Measurements from ENCODE around the gene OVCH2. TPM values are rescaled to one million over a fixed set of nuclear protein-coding genes. Genes with fewer than 3 reads are reported as not detected.

Gene OVCH2
- total RNA-seq, 2 donors from 2014 or later, result not detected

- DNase-seq, result no peak
- no peaks in the 10 kb centered on the region for H3K27me3 ChIP-seq
- H3K27ac ChIP-seq, result no peak overlapping the region
- H3K36me3 ChIP-seq (replicated peaks in 1 of 2; ENCODE audit: insufficient read depth in 1 of 2, low read depth in 2 of 2), result peaks cover 0 to 13% of the 10 kb centered on the region in 2 donors
- no peaks in the 10 kb centered on the region for H3K9me3 ChIP-seq
- H3K4me1 ChIP-seq, result peaks cover 6% of the 10 kb centered on the region
- 87 to 90% methylated on average over 2 of the region's 2 CpGs for WGBS, 2 donors
- no peak overlapping the region for H3K4me3 ChIP-seq
- ATAC-seq, result no peak
- TF ChIP-seq, protein P1, sequence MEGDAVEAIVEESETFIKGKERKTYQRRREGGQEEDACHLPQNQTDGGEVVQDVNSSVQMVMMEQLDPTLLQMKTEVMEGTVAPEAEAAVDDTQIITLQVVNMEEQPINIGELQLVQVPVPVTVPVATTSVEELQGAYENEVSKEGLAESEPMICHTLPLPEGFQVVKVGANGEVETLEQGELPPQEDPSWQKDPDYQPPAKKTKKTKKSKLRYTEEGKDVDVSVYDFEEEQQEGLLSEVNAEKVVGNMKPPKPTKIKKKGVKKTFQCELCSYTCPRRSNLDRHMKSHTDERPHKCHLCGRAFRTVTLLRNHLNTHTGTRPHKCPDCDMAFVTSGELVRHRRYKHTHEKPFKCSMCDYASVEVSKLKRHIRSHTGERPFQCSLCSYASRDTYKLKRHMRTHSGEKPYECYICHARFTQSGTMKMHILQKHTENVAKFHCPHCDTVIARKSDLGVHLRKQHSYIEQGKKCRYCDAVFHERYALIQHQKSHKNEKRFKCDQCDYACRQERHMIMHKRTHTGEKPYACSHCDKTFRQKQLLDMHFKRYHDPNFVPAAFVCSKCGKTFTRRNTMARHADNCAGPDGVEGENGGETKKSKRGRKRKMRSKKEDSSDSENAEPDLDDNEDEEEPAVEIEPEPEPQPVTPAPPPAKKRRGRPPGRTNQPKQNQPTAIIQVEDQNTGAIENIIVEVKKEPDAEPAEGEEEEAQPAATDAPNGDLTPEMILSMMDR (IDR thresholded peaks at IDR 0.05), result no peak
- TF ChIP-seq POLR2A (IDR thresholded peaks at IDR 0.05), result no peak
- intact Hi-C loops (cut with DNase I), result no loop called here
Measured at GRCh38 chr11:7646866-7647265, 59.4 kb downstream of the OVCH2 start.

DNA sequence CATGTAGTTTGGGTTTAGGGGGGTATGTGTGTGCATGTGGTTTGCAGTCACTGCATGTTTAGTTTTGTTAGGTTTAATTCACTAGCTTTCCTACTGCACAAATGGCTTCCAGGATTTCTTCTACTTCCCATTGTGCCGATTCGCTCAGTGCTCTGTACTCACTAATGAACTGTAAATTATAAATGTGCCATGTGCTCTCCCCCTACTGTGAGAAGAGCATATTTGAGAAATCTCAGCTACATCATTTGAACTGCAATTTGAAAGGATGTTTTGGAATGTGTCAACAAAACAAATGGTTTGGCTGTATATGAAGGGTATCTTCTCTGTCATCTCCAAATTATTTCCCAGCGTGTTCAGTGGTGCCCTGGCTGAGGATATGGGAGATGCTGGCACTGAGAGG lies 61.1 kb downstream of the OVCH2 start:
- Histone ChIP-seq H3K4me1 (peaks cover 6% of the 10 kb centered on the region), H3K36me3 (replicated peaks in 1 of 2; ENCODE audit: insufficient read depth in 1 of 2, low read depth in 2 of 2) (peaks cover 0 to 18% of the 10 kb centered on the region in 2 donors), H3K27me3 (no peaks in the 10 kb centered on the region), H3K27ac (no peak overlapping the region), H3K9me3 (no peaks in the 10 kb centered on the region), H3K4me3 (no peak overlapping the region)
- DNase-seq, result no peak
- WGBS, 2 donors, result 95 to 97% methylated on average over 3 of the region's 3 CpGs
- intact Hi-C loops (cut with DNase I), result no loop called here
- no peak for ATAC-seq
- TF ChIP-seq, protein P1 (IDR thresholded peaks at IDR 0.05), result no peak
- TF ChIP-seq POLR2A (IDR thresholded peaks at IDR 0.05), result no peak

DNA sequence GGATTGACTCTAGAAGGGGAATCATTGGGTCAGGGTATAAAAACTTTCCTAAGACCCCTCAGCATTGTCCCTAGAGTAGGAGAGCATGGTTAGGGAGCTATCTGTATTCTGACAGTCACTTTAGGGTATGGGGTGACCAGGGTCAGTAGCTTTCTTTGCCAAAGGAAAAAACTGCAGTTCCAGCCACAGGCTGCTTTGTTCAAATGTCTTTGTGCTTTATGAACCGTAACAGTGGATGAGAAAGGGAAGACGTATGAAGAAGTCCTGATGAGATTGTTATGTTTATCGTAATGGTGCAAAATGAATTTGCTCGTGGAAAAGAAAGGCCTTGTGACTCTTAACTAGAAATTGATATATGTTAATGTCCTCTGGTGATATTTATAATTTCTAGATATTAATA lies 63.0 kb downstream of the OVCH2 start:
- WGBS, 2 donors, result 86 to 88% methylated on average over 4 of the region's 4 CpGs
- no peaks in the 10 kb centered on the region for H3K9me3 ChIP-seq
- no peak overlapping the region for H3K4me3 ChIP-seq
- ATAC-seq, result no peak
- no peak overlapping the region for H3K27ac ChIP-seq
- TF ChIP-seq POLR2A (IDR thresholded peaks at IDR 0.05), result no peak
- TF ChIP-seq, protein P1 (IDR thresholded peaks at IDR 0.05), result no peak
- no peak for DNase-seq
- peaks cover 0 to 10% of the 10 kb centered on the region in 2 donors for H3K36me3 ChIP-seq (replicated peaks in 1 of 2; ENCODE audit: insufficient read depth in 1 of 2, low read depth in 2 of 2)
- H3K4me1 ChIP-seq, result peaks cover 6% of the 10 kb centered on the region
- intact Hi-C loops (cut with DNase I), result no loop called here
- no peaks in the 10 kb centered on the region for H3K27me3 ChIP-seq

DNA sequence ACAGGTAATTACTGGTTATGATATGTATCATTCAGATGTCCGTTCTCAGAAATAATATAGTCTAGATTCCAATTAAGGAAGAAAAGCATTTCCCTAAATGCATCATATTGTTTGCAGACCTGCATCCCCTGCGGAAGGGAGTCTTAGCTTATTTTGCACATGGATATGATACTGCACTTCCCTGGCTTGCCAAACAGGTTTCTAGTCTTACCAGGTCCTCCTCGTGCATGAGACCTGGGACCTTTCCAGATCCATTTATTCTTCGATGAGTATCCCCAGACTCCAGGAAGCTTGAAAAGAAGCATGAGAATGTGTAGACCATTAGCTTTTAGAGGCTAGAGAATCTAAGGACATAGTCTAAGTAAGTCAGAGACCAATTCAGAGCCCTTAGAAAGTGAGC lies 63.5 kb downstream of the OVCH2 start:
- Histone ChIP-seq H3K4me1 (peaks cover 6% of the 10 kb centered on the region), H3K9me3 (no peaks in the 10 kb centered on the region), H3K27ac (no peak overlapping the region), H3K27me3 (no peaks in the 10 kb centered on the region), H3K36me3 (replicated peaks in 1 of 2; ENCODE audit: insufficient read depth in 1 of 2, low read depth in 2 of 2) (peaks cover 0 to 10% of the 10 kb centered on the region in 2 donors), H3K4me3 (no peak overlapping the region)
- no peak for TF ChIP-seq POLR2A (IDR thresholded peaks at IDR 0.05)
- TF ChIP-seq, protein P1 (IDR thresholded peaks at IDR 0.05), result no peak
- no peak for ATAC-seq
- WGBS, 2 donors, result 38 to 44% methylated on average over 4 of the region's 4 CpGs
- intact Hi-C loops (cut with DNase I), result no loop called here
- no peak for DNase-seq

- peaks cover 0 to 10% of the 10 kb centered on the region in 2 donors for H3K36me3 ChIP-seq (replicated peaks in 1 of 2; ENCODE audit: insufficient read depth in 1 of 2, low read depth in 2 of 2)
- H3K27ac ChIP-seq, result no peak overlapping the region
- ATAC-seq (no peak), DNase-seq (no peak)
- no peak overlapping the region for H3K4me3 ChIP-seq
- H3K9me3 ChIP-seq, result no peaks in the 10 kb centered on the region
- 85 to 92% methylated on average over 6 of the region's 6 CpGs for WGBS, 2 donors
- H3K27me3 ChIP-seq, result no peaks in the 10 kb centered on the region
- TF ChIP-seq POLR2A (IDR thresholded peaks at IDR 0.05), result no peak
- TF ChIP-seq, protein P1 (IDR thresholded peaks at IDR 0.05), result no peak
- H3K4me1 ChIP-seq, result no peaks in the 10 kb centered on the region
- intact Hi-C loops (cut with DNase I), result no loop called here
Measured at GRCh38 chr11:7640816-7641215, 65.5 kb downstream of the OVCH2 start.
